HG03045 (cell line): ENCODE data around the gene SMIM23.

Experiments
- ATAC-seq: cut with Tn5 transposase; IDR thresholded peaks from one replicate; pipeline ENCODE4 v1.9.1; 2021; ENCODE audit warnings: mild to moderate bottlenecking, moderate library complexity; ENCODE audit not compliant: unreplicated experiment

SMIM23 gene

GRCh38 chr5:171813270-171813669, 27.7 kb downstream of the SMIM23 start:
- no peak for ATAC-seq

GRCh38 chr5:171813813-171814490, 28.3 kb downstream of the SMIM23 start:
- ATAC-seq, result no peak

- no peak for ATAC-seq
Measured at GRCh38 chr5:171816666-171817065, 31.0 kb downstream of the SMIM23 start.

- ATAC-seq, result no peak
Measured at GRCh38 chr5:171820561-171820960, 34.9 kb downstream of the SMIM23 start.

GRCh38 chr5:171821286-171821685, 35.7 kb downstream of the SMIM23 start:
- no peak for ATAC-seq

- ATAC-seq, result no peak
Measured at GRCh38 chr5:171823269-171823668, 37.7 kb downstream of the SMIM23 start.

- ATAC-seq, result no peak
Measured at GRCh38 chr5:171825051-171825450, 39.4 kb downstream of the SMIM23 start.

- no peak for ATAC-seq
Measured at GRCh38 chr5:171826132-171826531, 40.5 kb downstream of the SMIM23 start.

- ATAC-seq, result no peak
Measured at GRCh38 chr5:171827162-171827561, 41.5 kb downstream of the SMIM23 start.

- no peak for ATAC-seq
Measured at GRCh38 chr5:171830686-171831085, 45.1 kb downstream of the SMIM23 start.

- ATAC-seq, result no peak
Measured at GRCh38 chr5:171832775-171833174, 47.2 kb downstream of the SMIM23 start.

GRCh38 chr5:171834461-171834860, 48.8 kb downstream of the SMIM23 start:
- no peak for ATAC-seq

- ATAC-seq, result no peak
Measured at GRCh38 chr5:171835066-171835465, 49.4 kb downstream of the SMIM23 start.

- ATAC-seq, result no peak
Measured at GRCh38 chr5:171837522-171837921, 51.9 kb downstream of the SMIM23 start.

GRCh38 chr5:171838066-171838465, 52.4 kb downstream of the SMIM23 start:
- ATAC-seq, result no peak

- ATAC-seq, result no peak
Measured at GRCh38 chr5:171839112-171839511, 53.5 kb downstream of the SMIM23 start.

GRCh38 chr5:171840066-171840465, 54.4 kb downstream of the SMIM23 start:
- ATAC-seq, result no peak
